ENCODE data around the gene PRELID2.

DNA sequence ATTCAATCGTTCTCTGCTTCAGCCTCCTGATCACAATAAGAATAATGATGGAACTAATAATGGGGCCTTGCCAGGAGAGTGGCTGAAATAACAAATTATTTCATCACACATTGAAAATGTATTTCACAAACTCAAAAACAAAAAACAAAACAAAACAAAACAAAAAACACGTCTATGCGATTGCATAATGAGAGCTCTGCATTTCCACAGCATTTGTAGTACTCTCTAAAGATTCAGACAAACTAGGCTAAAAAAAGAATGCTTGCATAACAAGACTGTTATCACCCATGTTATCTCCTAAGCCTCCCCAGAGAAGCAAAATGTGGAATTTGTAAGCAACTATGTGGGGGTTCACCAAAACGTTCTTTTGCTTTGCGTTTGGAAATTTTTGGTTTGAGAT lies 48.1 kb downstream of the PRELID2 start:
- TF ChIP-seq, protein P1, sequence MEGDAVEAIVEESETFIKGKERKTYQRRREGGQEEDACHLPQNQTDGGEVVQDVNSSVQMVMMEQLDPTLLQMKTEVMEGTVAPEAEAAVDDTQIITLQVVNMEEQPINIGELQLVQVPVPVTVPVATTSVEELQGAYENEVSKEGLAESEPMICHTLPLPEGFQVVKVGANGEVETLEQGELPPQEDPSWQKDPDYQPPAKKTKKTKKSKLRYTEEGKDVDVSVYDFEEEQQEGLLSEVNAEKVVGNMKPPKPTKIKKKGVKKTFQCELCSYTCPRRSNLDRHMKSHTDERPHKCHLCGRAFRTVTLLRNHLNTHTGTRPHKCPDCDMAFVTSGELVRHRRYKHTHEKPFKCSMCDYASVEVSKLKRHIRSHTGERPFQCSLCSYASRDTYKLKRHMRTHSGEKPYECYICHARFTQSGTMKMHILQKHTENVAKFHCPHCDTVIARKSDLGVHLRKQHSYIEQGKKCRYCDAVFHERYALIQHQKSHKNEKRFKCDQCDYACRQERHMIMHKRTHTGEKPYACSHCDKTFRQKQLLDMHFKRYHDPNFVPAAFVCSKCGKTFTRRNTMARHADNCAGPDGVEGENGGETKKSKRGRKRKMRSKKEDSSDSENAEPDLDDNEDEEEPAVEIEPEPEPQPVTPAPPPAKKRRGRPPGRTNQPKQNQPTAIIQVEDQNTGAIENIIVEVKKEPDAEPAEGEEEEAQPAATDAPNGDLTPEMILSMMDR (IDR thresholded peaks at IDR 0.05) = no peak
- TF ChIP-seq JUND (IDR thresholded peaks at IDR 0.05) = no peak
- no peak for TF ChIP-seq MEF2A (IDR thresholded peaks at IDR 0.05; ENCODE audit: borderline replicate concordance, low read depth)
- TF ChIP-seq POLR2AphosphoS5 (IDR thresholded peaks at IDR 0.05; ENCODE audit: low read depth, low read length) = no peak
- TF ChIP-seq TAF1 (IDR thresholded peaks at IDR 0.05; ENCODE audit: borderline replicate concordance, low read depth, low read length) = no peak
- TF ChIP-seq EP300 (IDR thresholded peaks at IDR 0.05; ENCODE audit: borderline replicate concordance in 1 of 2, low read depth in 1 of 2, low read length in 1 of 2) = no peak
- TF ChIP-seq, protein P2, sequence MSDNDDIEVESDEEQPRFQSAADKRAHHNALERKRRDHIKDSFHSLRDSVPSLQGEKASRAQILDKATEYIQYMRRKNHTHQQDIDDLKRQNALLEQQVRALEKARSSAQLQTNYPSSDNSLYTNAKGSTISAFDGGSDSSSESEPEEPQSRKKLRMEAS (IDR thresholded peaks at IDR 0.05; ENCODE audit: low read depth) = no peak
- no peak for TF ChIP-seq TEAD4 (IDR thresholded peaks at IDR 0.05; ENCODE audit: borderline replicate concordance, insufficient read depth)
- no peak for TF ChIP-seq SIN3A (IDR thresholded peaks at IDR 0.05; ENCODE audit: borderline replicate concordance, low read depth, low read length)
- TF ChIP-seq YY1 (IDR thresholded peaks at IDR 0.05; ENCODE audit: low read depth) = no peak
- TF ChIP-seq, protein P3, sequence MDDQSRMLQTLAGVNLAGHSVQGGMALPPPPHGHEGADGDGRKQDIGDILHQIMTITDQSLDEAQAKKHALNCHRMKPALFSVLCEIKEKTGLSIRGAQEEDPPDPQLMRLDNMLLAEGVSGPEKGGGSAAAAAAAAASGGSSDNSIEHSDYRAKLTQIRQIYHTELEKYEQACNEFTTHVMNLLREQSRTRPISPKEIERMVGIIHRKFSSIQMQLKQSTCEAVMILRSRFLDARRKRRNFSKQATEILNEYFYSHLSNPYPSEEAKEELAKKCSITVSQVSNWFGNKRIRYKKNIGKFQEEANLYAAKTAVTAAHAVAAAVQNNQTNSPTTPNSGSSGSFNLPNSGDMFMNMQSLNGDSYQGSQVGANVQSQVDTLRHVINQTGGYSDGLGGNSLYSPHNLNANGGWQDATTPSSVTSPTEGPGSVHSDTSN (IDR thresholded peaks at IDR 0.05) = no peak
- TF ChIP-seq CHD2 (IDR thresholded peaks at IDR 0.05; ENCODE audit: low read length, partially characterized antibody) = no peak
- TF ChIP-seq MXI1 (IDR thresholded peaks at IDR 0.05; ENCODE audit: low read depth, low read length) = no peak
- TF ChIP-seq GABPA (IDR thresholded peaks at IDR 0.05; ENCODE audit: low read depth) = no peak

All from SK-N-SH (cell line).